HTERT RPE-1 (cell line): ENCODE data around the gene PARD3.

Experiments used
- in situ Hi-C: fragments of 300-500 bp; cut with MboI; formaldehyde crosslinking; loops from 4 replicates; pipeline ENCODE4 v1.14.3; 2020; ENCODE audit warnings: low sequenced_read_pairs

Gene PARD3

GRCh38 chr10:34587680-34588019 is 227.4 kb downstream of the PARD3 start:
- in situ Hi-C loops: no loop called here

- in situ Hi-C loops: no loop called here
These were observed 228.0 kb downstream of the PARD3 start for GRCh38 chr10:34587002-34587679.

- in situ Hi-C loops: no loop called here
These were observed 229.5 kb downstream of the PARD3 start for GRCh38 chr10:34585422-34586112.

- in situ Hi-C loops: no loop called here
These were observed 230.9 kb downstream of the PARD3 start for GRCh38 chr10:34584164-34584563.

- in situ Hi-C loops: no loop called here
These were observed 233.1 kb downstream of the PARD3 start for GRCh38 chr10:34581801-34582532.

GRCh38 chr10:34580643-34581042 is 234.5 kb downstream of the PARD3 start:
- in situ Hi-C loops: no loop called here

GRCh38 chr10:34580214-34580613 is 234.9 kb downstream of the PARD3 start:
- in situ Hi-C loops: no loop called here

GRCh38 chr10:34578468-34578867 is 236.6 kb downstream of the PARD3 start:
- in situ Hi-C loops: no loop called here

GRCh38 chr10:34576797-34577196 is 238.3 kb downstream of the PARD3 start:
- in situ Hi-C loops: no loop called here

- in situ Hi-C loops: no loop called here
These were observed 239.2 kb downstream of the PARD3 start for GRCh38 chr10:34575882-34576281.

GRCh38 chr10:34574353-34574934 is 240.7 kb downstream of the PARD3 start:
- in situ Hi-C loops: no loop called here

- in situ Hi-C loops: no loop called here
These were observed 244.2 kb downstream of the PARD3 start for GRCh38 chr10:34570887-34571286.

GRCh38 chr10:34567659-34568253 is 247.3 kb downstream of the PARD3 start:
- in situ Hi-C loops: no loop called here

GRCh38 chr10:34565934-34566333 is 249.2 kb downstream of the PARD3 start:
- in situ Hi-C loops: no loop called here

GRCh38 chr10:34558093-34558583 is 257.0 kb downstream of the PARD3 start:
- in situ Hi-C loops: no loop called here

- in situ Hi-C loops: no loop called here
These were observed 257.9 kb downstream of the PARD3 start for GRCh38 chr10:34557173-34557572.

GRCh38 chr10:34555653-34556052 is 259.4 kb downstream of the PARD3 start:
- in situ Hi-C loops: no loop called here

GRCh38 chr10:34553747-34554146 is 261.3 kb downstream of the PARD3 start:
- in situ Hi-C loops: no loop called here

GRCh38 chr10:34551295-34551694 is 263.8 kb downstream of the PARD3 start:
- in situ Hi-C loops: no loop called here

- in situ Hi-C loops: no loop called here
These were observed 265.1 kb downstream of the PARD3 start for GRCh38 chr10:34549953-34550352.

- in situ Hi-C loops: no loop called here
These were observed 266.1 kb downstream of the PARD3 start for GRCh38 chr10:34549001-34549400.
